Measurements from ENCODE around the gene LANCL3.

LANCL3 gene

GRCh38 chrX:37678574-37678973, 107.1 kb downstream of the LANCL3 start:
- TF ChIP-seq CTCF (IDR thresholded peaks at IDR 0.05) = no peak
- Histone ChIP-seq H3K36me3 (no peaks in the 10 kb centered on the region), H3K27me3 (no peaks in the 10 kb centered on the region), H3K4me1 (ENCODE audit: control insufficient read depth in 1 of 2, insufficient read depth in 1 of 2, low read depth in 1 of 2, low read length in 1 of 2) (no peaks in the 10 kb centered on the region), H3K27ac (no peak overlapping the region), H3K9me3 (no peaks in the 10 kb centered on the region), H3K4me3 (ENCODE audit: low read depth in 1 of 2, low read length in 1 of 2) (no peak overlapping the region)

- H3K27ac ChIP-seq = no peak overlapping the region
These were observed 107.8 kb downstream of the LANCL3 start for GRCh38 chrX:37679230-37679629.

GRCh38 chrX:37679888-37680287, 108.4 kb downstream of the LANCL3 start:
- Histone ChIP-seq H3K27ac (no peak overlapping the region), H3K4me1 (ENCODE audit: control insufficient read depth in 1 of 2, insufficient read depth in 1 of 2, low read depth in 1 of 2, low read length in 1 of 2) (no peaks in the 10 kb centered on the region), H3K4me3 (ENCODE audit: low read depth in 1 of 2, low read length in 1 of 2) (no peak overlapping the region), H3K9me3 (no peaks in the 10 kb centered on the region), H3K36me3 (no peaks in the 10 kb centered on the region), H3K27me3 (peaks cover 7% of the 10 kb centered on the region)
- no peak for TF ChIP-seq CTCF (IDR thresholded peaks at IDR 0.05)

More at GRCh38 chrX:37679230-37679629, 107.8 kb downstream of the LANCL3 start:
- Histone ChIP-seq H3K36me3 (no peaks in the 10 kb centered on the region), H3K9me3 (no peaks in the 10 kb centered on the region), H3K4me3 (ENCODE audit: low read depth in 1 of 2, low read length in 1 of 2) (no peak overlapping the region), H3K4me1 (ENCODE audit: control insufficient read depth in 1 of 2, insufficient read depth in 1 of 2, low read depth in 1 of 2, low read length in 1 of 2) (no peaks in the 10 kb centered on the region), H3K27me3 (no peaks in the 10 kb centered on the region)
- TF ChIP-seq CTCF (IDR thresholded peaks at IDR 0.05) = no peak

- no peak overlapping the region for H3K4me3 ChIP-seq (ENCODE audit: low read depth in 1 of 2, low read length in 1 of 2)
- peaks cover 4% of the 10 kb centered on the region in 2 experiments for H3K4me1 ChIP-seq (ENCODE audit: control insufficient read depth in 1 of 2, insufficient read depth in 1 of 2, low read depth in 1 of 2, low read length in 1 of 2)
- H3K27me3 ChIP-seq = peaks cover 28% of the 10 kb centered on the region
- H3K27ac ChIP-seq = no peak overlapping the region
- H3K36me3 ChIP-seq = no peaks in the 10 kb centered on the region
- no peak for TF ChIP-seq CTCF (IDR thresholded peaks at IDR 0.05)
- H3K9me3 ChIP-seq = no peaks in the 10 kb centered on the region
These were observed 113.0 kb downstream of the LANCL3 start for GRCh38 chrX:37684426-37684825.

- Histone ChIP-seq H3K36me3 (no peaks in the 10 kb centered on the region), H3K27ac (no peak overlapping the region), H3K4me1 (ENCODE audit: control insufficient read depth in 1 of 2, insufficient read depth in 1 of 2, low read depth in 1 of 2, low read length in 1 of 2) (peaks cover 4% of the 10 kb centered on the region in 2 experiments), H3K27me3 (peaks cover 28% of the 10 kb centered on the region), H3K9me3 (no peaks in the 10 kb centered on the region), H3K4me3 (ENCODE audit: low read depth in 1 of 2, low read length in 1 of 2) (peak overlapping the region in 1 of 2 experiments; percentile 41)
- no peak for TF ChIP-seq CTCF (IDR thresholded peaks at IDR 0.05)
These were observed 113.5 kb downstream of the LANCL3 start for GRCh38 chrX:37684973-37685372.
